GM18505 (cell line): ENCODE results near the gene MZB1.
"Not testable (repeated sequence)": the region's sequence is repeated elsewhere in the genome, so short reads cannot be mapped to it uniquely, and the experiment has no call there.

Experiments used
- ATAC-seq: cut with Tn5 transposase; IDR thresholded peaks from one replicate; pipeline ENCODE4 v1.9.1; 2021; ENCODE audit not compliant: unreplicated experiment
- POLR2A ChIP-seq: IDR thresholded peaks from 4 replicates; pipeline ENCODE4 v1.6.1; 2011; ENCODE audit warnings: borderline replicate concordance; ENCODE audit not compliant: insufficient read depth, insufficient read length; ENCODE audit errors: extremely low read depth

Gene MZB1

DNA sequence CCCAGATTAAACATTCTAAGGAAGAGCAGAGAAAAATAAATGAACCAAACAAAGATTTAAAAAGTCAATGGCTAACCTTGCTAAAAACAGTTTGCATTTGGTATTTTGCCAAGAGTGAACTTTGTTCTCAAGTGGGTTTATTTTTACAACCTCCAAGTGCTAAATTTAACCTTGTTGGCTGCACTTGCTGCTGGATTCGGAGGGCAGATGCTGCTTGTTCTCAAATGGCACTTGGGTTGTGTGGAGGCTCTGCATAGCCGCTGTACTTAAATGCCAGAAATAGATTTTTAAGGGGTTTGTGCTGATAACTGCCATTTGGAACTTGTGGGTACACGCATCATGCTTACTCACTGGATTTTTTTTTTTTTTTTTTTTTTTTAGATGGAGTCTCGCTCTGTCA is 27.5 kb upstream of the MZB1 start:
- ATAC-seq: no peak
- no peak for TF ChIP-seq POLR2A

DNA sequence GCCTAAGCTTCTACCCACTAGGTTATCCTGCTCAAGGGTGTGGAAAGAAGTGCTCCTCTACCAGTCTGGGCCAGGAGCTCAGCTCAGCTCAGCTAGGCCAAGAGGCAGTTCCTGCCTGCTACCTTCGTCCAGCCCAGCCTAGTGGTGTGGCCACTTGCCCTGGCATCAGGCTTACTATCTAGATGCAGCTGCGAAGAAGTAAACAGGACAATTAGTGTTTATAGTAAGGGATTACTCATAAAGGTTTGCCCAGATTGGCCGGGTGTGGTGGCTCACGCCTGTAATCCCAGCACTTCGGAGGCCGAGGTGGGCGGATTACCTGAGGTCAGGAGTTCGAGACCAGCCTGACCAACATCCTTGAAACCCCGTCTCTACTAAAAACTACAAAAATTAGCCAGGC is 26.9 kb upstream of the MZB1 start:
- no peak for ATAC-seq
- no peak for TF ChIP-seq POLR2A

DNA sequence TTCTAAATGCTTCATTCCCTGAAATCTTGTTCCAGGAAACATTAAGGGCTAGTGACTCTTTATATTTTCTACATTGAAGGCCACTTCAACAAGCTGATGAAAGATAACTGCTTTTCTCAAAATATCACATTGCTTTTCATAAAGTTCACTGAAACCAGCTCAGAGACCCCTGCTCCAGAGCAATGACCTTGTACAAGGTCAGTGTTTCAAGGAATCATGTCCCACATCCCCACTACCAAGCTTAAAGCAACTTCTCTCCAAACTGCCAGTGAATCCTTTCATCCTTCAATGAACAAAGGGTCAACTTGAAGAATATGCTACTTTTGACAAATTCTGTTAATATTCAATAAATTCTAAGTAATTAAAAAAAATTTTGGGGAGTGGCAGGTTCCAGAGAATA is 26.2 kb upstream of the MZB1 start:
- ATAC-seq: no peak
- TF ChIP-seq POLR2A: no peak

DNA sequence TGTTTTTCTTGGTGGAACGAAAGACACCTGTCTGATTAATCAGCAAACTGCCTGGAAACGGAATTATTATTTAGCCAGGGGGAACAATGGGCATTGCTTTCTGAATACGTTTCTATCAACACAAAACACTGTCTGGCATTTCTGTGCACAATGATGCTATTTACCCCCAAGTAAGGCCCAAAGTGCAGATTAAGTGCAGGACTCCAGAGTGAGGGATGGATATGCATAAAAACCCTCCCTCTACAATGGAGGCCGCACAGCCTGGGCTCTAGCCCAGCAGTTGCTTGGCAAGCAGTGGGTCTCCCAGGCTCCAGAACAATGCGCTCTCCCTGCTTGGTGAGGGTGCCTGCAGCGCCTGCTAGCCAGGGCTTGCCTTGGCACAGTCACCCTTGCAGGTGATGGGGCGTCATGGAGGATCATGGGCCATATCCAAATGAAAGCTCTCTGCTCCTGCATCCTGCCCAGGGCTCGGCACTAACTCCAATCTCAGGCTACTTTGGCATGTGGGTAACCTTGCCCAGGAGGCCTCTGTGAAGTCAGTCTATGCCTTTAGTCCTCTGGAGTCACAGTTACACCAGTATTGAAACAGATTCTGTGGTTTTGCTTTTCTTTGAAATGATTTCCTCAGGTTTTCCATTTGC is 25.6 kb upstream of the MZB1 start:
- ATAC-seq: no peak

DNA sequence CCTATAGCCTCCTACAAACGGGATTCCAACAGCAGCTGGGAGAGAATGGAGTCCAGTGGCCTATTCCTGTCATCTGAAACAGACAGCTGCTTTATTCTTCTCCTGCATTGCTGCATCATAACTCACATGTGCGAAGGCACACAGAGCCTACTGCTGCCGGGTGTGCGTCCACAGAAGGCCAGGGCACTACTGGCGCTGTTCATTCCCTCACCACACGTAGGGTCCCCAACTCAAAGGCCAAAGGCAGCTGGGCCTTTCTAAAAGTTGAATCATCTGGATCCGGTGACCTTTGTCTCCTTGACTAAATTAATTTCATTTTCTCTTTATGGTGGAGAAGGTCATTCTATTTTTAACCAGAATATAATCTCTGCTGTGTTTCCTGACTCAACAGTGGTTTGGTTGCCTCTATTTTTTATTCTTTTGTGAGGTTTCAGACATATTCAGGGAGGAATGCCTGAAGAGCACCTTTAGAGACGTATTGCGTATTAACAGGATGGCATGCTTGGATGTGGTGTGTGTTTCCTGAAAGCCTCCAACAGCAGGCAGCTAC is 24.9 kb upstream of the MZB1 start:
- no peak for ATAC-seq
- no peak for TF ChIP-seq POLR2A

More for the DNA sequence above, 25.6 kb upstream of the MZB1 start:
- no peak for TF ChIP-seq POLR2A

DNA sequence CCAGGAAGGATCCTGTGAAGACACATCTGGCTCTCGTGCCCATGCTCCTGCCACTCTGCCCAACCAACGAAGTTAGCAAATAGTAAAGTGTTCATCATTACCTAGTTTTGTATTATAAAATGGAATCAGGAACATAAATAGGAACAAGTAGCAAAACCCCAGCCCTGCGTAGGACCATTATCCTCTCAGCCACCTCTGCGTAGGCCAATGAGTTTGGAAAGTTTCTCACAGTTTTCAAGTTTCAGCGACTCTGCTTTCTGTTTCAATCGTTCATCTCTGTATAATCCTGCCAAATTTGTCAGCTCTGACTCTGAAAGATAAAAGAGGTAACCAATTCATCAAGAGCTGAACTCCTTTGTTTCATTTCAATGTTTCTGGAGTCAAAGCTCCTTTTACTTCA is 24.2 kb upstream of the MZB1 start:
- no peak for TF ChIP-seq POLR2A
- no peak for ATAC-seq

DNA sequence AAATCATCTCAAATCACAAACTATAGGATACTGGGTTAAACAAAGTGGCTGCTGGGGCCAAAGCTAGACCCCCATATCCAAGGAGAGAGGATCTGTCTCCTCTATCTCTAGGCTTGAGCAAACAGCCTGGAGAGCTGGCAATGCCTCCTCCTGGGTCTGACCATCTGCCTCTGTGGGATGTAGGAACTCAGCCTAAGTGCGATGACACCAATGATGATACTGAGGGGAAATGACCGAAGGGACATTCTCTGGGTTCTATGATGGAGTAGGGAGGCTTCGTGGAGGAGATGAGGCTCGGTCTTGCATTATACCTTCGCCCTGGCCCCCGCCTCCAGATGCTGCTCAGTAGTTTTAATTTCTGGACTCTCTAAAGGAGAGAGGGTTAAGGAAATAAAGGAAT is 23.4 kb upstream of the MZB1 start:
- ATAC-seq: no peak
- TF ChIP-seq POLR2A: no peak

DNA sequence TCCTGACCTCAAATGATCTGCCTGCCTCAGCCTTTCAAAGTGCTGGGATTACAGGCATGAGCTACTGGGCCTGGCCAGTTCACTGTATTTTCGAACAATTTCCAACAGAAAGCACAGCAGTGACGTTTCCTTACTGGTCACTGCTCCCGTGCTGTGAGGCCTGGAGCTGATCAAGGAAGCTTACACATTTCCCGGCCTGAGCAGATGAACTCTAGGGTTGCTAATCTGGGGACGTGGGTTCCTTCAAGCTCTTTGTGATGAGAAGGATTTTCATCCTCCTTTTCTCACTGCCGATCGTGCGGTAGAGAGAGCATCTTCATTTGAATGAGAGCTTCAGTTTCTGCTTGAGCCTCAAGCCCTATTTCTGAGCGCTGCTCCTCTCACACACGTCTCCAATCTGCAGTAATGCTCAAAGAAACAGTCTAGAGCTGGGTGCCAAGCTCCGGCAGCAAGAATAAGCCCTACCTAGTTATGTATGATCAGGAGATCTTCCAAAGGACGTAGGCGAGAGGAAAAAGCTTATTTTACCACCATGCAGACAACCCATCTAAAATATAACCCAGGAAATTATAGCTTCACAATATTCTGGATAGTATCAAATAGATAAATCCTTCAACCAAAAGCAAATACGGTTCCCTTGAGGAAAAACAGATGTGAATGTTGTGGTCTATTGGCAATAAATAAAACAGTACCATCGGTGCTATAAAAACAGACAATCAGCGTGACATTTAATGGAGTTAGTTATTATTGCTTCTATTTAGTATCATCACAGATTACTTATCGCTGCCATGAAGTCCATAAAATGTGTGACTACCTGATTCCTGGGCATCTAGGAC is 21.5 kb upstream of the MZB1 start:
- ATAC-seq: no peak
- TF ChIP-seq POLR2A: no peak

DNA sequence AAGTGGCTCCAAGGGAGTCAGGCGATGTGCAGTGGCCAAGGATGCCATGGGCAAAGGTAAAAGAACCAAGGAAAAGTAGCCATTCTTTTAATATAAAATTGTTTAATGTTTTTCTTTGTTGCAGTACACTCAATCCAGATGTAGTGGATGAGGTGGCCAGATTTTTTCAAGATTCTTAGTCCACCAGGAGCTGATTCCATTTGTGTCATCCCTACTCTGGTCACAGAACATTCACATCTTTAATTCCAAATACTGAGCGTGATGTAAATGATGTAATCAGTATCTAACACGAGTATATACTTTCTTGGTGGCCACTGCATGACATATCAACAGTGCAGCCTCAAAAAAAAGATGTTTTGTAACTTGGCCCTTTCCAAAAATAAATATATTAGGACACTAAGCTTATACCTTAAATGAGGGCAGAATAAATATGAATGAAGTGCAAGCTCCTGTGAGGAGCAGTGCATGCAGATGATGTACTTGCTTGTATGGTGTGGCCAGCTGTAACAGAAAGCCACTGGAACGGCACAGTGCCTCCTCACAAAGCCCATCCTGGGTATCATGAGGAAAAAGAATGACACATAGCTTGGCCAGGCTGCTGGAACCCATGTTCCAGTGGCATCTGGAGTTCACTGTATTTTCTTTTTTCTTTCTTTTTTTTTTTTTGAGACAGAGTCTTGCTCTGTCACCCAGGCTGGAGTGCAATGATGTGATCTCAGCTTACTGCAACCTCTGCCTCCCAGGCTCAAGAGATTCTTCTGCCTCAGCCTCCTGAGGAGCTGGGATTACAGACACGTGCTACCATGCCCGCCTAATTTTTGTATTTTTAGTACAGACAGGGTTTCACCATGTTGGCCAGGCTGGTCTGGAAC is 20.6 kb upstream of the MZB1 start:
- no peak for ATAC-seq
- no peak for TF ChIP-seq POLR2A

DNA sequence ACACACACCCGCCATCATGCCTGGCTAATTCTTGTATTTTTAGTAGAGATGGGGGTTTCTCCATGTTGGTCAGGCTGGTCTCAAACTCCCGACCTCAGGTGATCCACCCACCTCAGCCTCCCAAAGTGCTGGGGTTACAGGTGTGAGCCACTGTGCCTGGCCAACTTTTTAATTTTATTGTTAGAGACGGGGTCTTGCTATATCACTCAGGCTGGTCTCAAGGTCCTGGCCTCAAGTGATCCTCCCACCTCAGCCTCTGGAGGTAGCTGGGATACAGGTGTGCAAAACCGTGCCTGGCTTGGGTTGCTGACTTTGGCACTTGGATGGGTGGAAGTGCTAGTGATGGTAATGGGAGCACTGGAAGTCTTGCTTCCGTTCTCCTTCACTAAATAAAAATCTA is 19.4 kb upstream of the MZB1 start:
- ATAC-seq: not testable (repeated sequence)

DNA sequence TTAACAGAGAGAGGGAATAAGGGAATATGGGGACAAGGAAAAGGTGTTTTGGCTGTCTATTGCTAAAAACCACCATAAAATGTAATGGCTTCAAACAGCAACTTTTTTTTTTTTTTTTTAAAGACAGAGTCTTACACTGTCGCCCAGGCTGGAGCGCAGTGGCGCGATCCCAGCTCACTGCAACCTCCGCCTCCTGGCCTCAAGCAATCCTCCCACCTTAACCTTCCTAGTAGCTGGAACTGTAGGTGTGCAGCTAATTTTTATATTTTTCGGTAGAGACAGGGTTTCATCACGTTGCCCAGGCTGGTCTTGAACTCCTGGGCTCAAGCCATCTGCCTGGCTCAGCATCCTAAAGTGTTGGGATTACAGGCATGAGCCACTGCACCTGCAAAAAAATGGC is 18.5 kb upstream of the MZB1 start:
- no peak for TF ChIP-seq POLR2A
- ATAC-seq: no peak

DNA sequence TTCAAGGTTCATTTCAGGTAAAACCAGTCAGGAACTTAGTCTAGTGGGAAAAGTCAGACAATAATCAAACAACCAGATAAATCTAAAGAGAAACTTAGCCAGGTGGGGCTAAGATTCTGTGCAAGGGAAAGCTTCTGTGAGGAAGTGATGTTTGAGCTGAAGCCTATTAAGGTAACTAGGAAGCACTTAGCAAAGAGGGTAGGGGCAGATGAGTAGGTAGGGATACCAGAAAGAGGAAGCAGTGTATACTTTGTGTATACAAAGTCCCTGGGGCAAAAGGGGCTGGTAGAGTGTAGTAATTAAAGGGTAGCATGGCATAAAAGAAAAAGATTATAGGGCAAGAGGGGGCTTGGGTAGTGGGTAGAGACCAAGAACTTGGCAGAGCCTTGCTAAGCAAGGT is 17.8 kb upstream of the MZB1 start:
- no peak for ATAC-seq
- TF ChIP-seq POLR2A: no peak

DNA sequence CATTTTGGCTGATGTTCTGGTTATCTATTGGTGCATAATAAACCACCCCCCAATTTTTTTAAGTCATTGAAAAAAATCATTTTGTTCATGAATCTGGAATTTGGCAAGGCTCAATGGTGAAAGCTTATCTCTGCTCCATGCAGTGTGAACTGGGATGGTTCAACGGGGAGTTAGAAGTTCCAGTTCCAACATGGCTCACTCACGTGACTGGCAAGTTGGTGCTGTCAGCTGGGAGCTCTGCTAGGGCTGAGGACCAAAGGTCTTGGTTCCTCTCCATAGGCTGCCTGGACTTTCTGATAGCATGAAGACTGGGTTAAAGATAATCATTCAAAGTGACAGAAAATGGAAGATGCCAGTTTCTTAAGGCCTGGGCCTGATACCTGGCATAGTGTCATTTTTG is 17.2 kb upstream of the MZB1 start:
- no peak for ATAC-seq
- TF ChIP-seq POLR2A: no peak

DNA sequence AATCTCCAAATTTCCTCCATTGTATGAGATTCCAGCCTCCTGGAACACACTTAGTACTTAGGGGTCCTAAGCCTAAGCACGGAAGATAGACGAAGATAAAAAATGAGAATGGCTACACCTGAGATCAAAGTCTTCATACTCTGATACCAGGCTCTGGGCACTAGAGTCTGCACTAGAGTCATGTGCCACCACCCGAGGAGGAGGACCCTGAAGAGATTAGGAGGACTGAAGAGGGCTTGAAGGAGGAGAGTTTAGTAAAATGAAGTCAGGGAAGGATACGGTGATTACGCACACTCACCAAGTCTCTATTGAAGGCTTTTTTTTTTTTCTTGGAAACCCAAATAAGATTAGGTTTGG is 14.7 kb upstream of the MZB1 start:
- no peak for ATAC-seq

More for the DNA sequence above, 14.7 kb upstream of the MZB1 start:
- no peak for TF ChIP-seq POLR2A
